Spleen (tissue), 7 donors: ENCODE results near the gene NKAIN2.

Experiments
- POLR2A ChIP-seq, 3 donors: fragments of 450-650 bp; IDR thresholded peaks; one replicate each; pipeline ENCODE4 v1.5.1; 2017; ENCODE audit warnings: antibody characterized with exemption in 3 of 3, mild to moderate bottlenecking in 1 of 3
- TF ChIP-seq, protein P1 (sequence below), 11 experiments: fragments of 200-600 bp in 7 of 11; fragments of 450-650 bp in 4 of 11; sonication (generic) in 4 of 11; IDR thresholded peaks in 8 of 11; conservative IDR thresholded peaks in 3 of 11; 1 replicate in 7 of 11; 2 replicates in 4 of 11; pipeline versions ENCODE4 v1.4.0 to v1.8.0; 2016 to 2021; ENCODE audit warnings: antibody characterized with exemption in 11 of 11, inconsistent platforms in 4 of 11, mild to moderate bottlenecking in 1 of 11
- donor health status: DM: no; HTN: no; CAD: no; lungs with moderate emphysema.
- donor health status: DM: no; HTN: no; CAD: no.
- donor health status: DM: no; HTN: no; CAD: no.

DNA sequence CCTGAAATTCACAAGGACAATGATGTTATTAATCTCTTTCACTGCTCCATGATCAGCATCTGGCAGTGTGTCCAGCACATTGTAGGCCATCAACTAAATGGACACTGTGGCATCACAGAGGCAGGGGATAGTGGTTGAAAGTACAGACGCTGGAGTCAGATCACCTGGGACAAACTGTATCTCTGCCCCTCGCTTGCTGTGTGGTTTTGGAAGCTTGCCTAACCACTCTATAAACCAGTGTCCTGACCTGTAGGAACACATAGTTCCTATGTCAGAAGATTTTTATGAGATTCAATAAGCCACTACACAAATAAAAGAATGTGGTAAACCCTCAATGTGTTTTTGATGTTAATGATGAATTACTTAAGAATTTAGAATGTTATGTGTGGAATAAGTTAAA lies 939.3 kb downstream of the NKAIN2 start:
- TF ChIP-seq, protein P1, sequence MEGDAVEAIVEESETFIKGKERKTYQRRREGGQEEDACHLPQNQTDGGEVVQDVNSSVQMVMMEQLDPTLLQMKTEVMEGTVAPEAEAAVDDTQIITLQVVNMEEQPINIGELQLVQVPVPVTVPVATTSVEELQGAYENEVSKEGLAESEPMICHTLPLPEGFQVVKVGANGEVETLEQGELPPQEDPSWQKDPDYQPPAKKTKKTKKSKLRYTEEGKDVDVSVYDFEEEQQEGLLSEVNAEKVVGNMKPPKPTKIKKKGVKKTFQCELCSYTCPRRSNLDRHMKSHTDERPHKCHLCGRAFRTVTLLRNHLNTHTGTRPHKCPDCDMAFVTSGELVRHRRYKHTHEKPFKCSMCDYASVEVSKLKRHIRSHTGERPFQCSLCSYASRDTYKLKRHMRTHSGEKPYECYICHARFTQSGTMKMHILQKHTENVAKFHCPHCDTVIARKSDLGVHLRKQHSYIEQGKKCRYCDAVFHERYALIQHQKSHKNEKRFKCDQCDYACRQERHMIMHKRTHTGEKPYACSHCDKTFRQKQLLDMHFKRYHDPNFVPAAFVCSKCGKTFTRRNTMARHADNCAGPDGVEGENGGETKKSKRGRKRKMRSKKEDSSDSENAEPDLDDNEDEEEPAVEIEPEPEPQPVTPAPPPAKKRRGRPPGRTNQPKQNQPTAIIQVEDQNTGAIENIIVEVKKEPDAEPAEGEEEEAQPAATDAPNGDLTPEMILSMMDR (IDR thresholded peaks at IDR 0.05 in 8 of 11, conservative IDR thresholded peaks at IDR 0.05 in 3 of 11) = no peak
- no peak for TF ChIP-seq POLR2A (IDR thresholded peaks at IDR 0.05)
